Thoracic aorta (tissue), 2 donors: Measurements from ENCODE around the gene VWA3A. TPM values are rescaled to one million over a fixed set of nuclear protein-coding genes. Genes with fewer than 3 reads are reported as not detected.
"Not testable (repeated sequence)": the region's sequence is repeated elsewhere in the genome, so short reads cannot be mapped to it uniquely, and the experiment has no call there.

Experiments used
- ATAC-seq: fragments of 150-250 bp; one replicate; pipeline ENCODE4 v1.8.0; 2017; ENCODE audit warnings: low read depth; ENCODE audit not compliant: insufficient number of reproducible peaks, low FRiP score
- DNase-seq: peaks from one replicate; pipeline ENCODE4 v3.0.0-alpha.2; 2020; ENCODE audit warnings: low spot score
- H3K27ac ChIP-seq, 2 donors: fragments of 200-600 bp; sonication (generic); 1 replicate in 1 of 2; 2 replicates in 1 of 2; pipeline ENCODE4 v1.5.1; 2016; ENCODE audit warnings: mild to moderate bottlenecking in 2 of 2, moderate library complexity in 2 of 2
- H3K27me3 ChIP-seq: fragments of 200-600 bp; sonication (generic); replicated peaks from 2 replicates; pipeline ENCODE4 v1.6.0; 2016; ENCODE audit warnings: mild to moderate bottlenecking; ENCODE audit not compliant: insufficient read depth
- H3K36me3 ChIP-seq: fragments of 200-600 bp; sonication (generic); one replicate; pipeline ENCODE4 v1.5.1; 2016
- H3K4me1 ChIP-seq, 2 donors: fragments of 200-600 bp; sonication (generic); 1 replicate in 1 of 2; 2 replicates in 1 of 2; pipeline versions ENCODE4 v1.5.1 to v1.6.0; 2016; ENCODE audit warnings: low read depth in 2 of 2, mild to moderate bottlenecking in 1 of 2; ENCODE audit not compliant: control insufficient read depth in 1 of 2
- H3K4me3 ChIP-seq: fragments of 200-600 bp; sonication (generic); 2 replicates; pipeline ENCODE4 v1.5.1; 2016; ENCODE audit warnings: mild to moderate bottlenecking
- H3K9me3 ChIP-seq: fragments of 200-600 bp; sonication (generic); 2 replicates; pipeline ENCODE4 v1.5.1; 2016
- total RNA-seq, 2 donors: library from RNA; depleted of rRNA; stranded (reverse); fragments of >200 nt; gene quantifications; one replicate each; pipeline versions ENCODE4 v1.1.0 to v1.2.3, GENCODE V29; 2016
- TF ChIP-seq, protein P1 (sequence below): fragments of 200-600 bp; sonication (generic); IDR thresholded peaks from one replicate; pipeline ENCODE4 v1.5.1; 2019; ENCODE audit warnings: antibody characterized with exemption

VWA3A gene
- total RNA-seq, 2 donors from 2014 or later, result 2.3 TPM; not detected in 1

GRCh38 chr16:22165508-22166285 is 73.4 kb downstream of the VWA3A start:
- Histone ChIP-seq H3K9me3 (no peaks in the 10 kb centered on the region), H3K27me3 (no peaks in the 10 kb centered on the region), H3K4me1 (no peaks in the 10 kb centered on the region), H3K4me3 (no peak overlapping the region), H3K36me3 (no peaks in the 10 kb centered on the region), H3K27ac (no peak overlapping the region)
- TF ChIP-seq, protein P1, sequence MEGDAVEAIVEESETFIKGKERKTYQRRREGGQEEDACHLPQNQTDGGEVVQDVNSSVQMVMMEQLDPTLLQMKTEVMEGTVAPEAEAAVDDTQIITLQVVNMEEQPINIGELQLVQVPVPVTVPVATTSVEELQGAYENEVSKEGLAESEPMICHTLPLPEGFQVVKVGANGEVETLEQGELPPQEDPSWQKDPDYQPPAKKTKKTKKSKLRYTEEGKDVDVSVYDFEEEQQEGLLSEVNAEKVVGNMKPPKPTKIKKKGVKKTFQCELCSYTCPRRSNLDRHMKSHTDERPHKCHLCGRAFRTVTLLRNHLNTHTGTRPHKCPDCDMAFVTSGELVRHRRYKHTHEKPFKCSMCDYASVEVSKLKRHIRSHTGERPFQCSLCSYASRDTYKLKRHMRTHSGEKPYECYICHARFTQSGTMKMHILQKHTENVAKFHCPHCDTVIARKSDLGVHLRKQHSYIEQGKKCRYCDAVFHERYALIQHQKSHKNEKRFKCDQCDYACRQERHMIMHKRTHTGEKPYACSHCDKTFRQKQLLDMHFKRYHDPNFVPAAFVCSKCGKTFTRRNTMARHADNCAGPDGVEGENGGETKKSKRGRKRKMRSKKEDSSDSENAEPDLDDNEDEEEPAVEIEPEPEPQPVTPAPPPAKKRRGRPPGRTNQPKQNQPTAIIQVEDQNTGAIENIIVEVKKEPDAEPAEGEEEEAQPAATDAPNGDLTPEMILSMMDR, result no peak
- ATAC-seq (no peak), DNase-seq (no peak)

DNA sequence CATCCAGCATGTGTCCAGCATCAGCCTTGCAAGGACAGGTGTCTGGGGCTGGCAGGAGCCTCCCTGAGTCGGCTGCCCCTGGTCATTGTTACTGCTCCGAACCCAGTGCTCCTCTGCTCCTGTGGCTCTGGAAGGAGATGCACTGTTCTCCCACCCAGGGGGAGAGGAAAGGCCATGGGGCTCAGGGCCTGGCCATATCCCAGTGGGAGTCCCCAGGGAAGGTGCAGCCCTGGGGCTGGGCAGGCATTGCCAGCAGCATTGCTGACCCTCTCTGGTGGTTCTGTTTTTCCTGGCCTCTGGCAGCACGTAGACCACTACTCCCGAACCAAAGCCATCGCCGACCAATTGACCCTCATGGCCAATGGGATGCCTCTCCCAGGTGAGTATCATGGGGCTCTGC is 79.6 kb downstream of the VWA3A start:
- H3K4me1 ChIP-seq, result no peaks in the 10 kb centered on the region
- H3K27me3 ChIP-seq, result no peaks in the 10 kb centered on the region
- no peak overlapping the region for H3K27ac ChIP-seq
- DNase-seq (no peak), ATAC-seq (no peak)
- H3K9me3 ChIP-seq, result no peaks in the 10 kb centered on the region
- H3K4me3 ChIP-seq, result no peak overlapping the region
- TF ChIP-seq, protein P1, result no peak
- H3K36me3 ChIP-seq, result no peaks in the 10 kb centered on the region

GRCh38 chr16:22172642-22173041 is 80.3 kb downstream of the VWA3A start:
- H3K27ac ChIP-seq, H3K27me3 ChIP-seq, H3K4me1 ChIP-seq, ATAC-seq, H3K36me3 ChIP-seq, H3K9me3 ChIP-seq, DNase-seq, H3K4me3 ChIP-seq: not testable (repeated sequence)

DNA sequence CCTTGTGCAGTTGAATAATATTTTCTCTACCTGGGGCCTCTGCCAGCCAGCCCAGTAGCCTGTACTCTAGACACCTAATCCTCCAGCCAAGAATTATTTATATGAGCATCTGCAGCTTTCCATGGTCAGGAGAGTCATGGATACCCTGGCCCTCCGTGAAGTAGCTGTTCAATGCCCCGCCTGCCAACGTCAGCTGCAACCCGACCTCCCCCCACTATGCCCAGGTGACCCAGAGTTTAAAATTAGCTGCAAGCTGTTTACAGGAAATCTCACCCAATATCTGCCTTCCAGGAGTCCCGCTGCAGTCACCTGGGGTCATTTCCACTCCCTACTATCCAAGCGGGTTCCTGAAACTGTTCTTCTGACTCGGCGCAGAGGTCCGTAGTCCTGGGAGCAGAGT is 82.3 kb downstream of the VWA3A start:
- Histone ChIP-seq H3K27ac (no peak overlapping the region), H3K36me3 (no peaks in the 10 kb centered on the region), H3K27me3 (no peaks in the 10 kb centered on the region), H3K4me1 (no peaks in the 10 kb centered on the region), H3K4me3 (no peak overlapping the region), H3K9me3 (no peaks in the 10 kb centered on the region)
- DNase-seq (no peak), ATAC-seq (no peak)
- TF ChIP-seq, protein P1, result no peak

DNA sequence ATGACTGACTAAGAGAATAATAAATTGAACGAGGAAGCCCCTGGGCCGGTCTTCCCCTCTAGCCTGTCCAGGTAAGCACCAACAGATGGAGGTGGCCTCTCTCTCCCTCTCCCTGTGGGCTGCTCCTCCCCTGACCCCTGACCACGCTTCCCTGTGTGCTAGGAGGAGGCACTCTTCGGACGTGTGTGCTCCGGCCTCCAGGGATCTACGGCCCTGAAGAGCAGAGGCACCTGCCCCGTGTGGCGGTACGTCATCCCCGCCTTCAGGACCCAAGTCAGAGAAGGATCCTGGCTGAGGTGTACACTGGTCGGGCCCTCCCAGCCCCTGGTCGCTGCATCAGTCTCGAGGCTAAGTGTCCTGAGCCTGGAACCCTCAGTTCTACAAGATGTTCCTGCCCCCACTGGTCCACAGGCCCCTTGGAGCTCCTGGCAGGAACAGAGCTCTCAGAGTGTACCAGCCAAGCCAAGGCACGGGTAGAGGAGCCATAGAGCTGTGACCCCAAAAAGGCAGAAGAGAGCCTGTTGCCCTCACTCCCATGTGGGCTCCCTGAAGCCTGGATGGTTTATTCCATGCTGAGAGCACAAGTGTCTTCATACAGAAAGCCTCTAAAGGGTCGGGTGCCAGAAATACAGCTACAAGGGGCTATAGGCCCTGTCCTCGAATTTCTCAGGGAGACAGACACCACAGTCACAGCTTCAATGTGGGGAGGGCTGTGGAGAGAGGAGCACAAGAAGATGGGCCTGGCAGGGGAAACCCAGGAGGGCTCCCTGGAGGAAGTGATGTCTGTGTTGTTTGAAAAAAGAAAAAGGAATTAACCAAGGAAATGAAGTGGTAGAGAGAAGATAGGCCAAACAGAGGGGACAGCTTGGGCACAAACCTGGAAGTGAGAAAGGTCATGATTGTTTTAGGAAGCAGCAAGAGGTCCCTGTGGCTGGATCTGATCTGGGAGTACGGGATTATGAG is 85.9 kb downstream of the VWA3A start:
- H3K4me3 ChIP-seq, result no peak overlapping the region
- DNase-seq, result no peak
- H3K27me3 ChIP-seq, result no peaks in the 10 kb centered on the region
- no peaks in the 10 kb centered on the region for H3K9me3 ChIP-seq
- TF ChIP-seq, protein P1, result no peak
- H3K4me1 ChIP-seq, result no peaks in the 10 kb centered on the region
- H3K27ac ChIP-seq, result no peak overlapping the region
- ATAC-seq, result no peak
- H3K36me3 ChIP-seq, result no peaks in the 10 kb centered on the region
